B cell (primary cell): ENCODE results near the gene DYNLL2. TPM values are rescaled to one million over a fixed set of nuclear protein-coding genes. Genes with fewer than 3 reads are reported as not detected.

Source experiments
- ATAC-seq: fragments of 200-7000 bp; cut with Tn5 transposase; one replicate; pipeline ENCODE4 v1.10.0; 2021; ENCODE audit warnings: low read depth, mild to moderate bottlenecking, moderate number of reproducible peaks, moderate library complexity
- CTCF ChIA-PET: fragments of 350-600 bp; sonication (Branson Sonifier 250); formaldehyde crosslinking; loops from one replicate; lab custom pipeline; 2021; ENCODE audit warnings: antibody characterized with exemption, inconsistent platforms; lab: Charles Lee
- POLR2A ChIA-PET: fragments of 350-600 bp; sonication (Branson Sonifier 250); formaldehyde crosslinking; loops from one replicate; lab custom pipeline; 2021; ENCODE audit warnings: antibody characterized with exemption; lab: Charles Lee
- DNase-seq: peaks from one replicate; pipeline ENCODE4 v3.0.0; 2013
- H2AFZ ChIP-seq: 2 replicates; pipeline ENCODE4 v1.6.1; 2012; ENCODE audit warnings: mild to moderate bottlenecking, low read depth, low read length; ENCODE audit not compliant: insufficient read depth, poor library complexity, severe bottlenecking
- H3K27ac ChIP-seq, 2 donors: 1 replicate in 1 of 2; 2 replicates in 1 of 2; pipeline ENCODE4 v1.5.1; 2012 to 2013; ENCODE audit warnings: low read length in 2 of 2, mild to moderate bottlenecking in 2 of 2, moderate library complexity in 1 of 2
- H3K27me3 ChIP-seq, 4 experiments: fragments of 200-600 bp in 1 of 4; sonication (generic) in 1 of 4; replicated peaks in 1 of 4; 1 replicate in 2 of 4; 2 replicates in 2 of 4; pipeline versions ENCODE4 v1.6.1 to v1.7.0; 2013 to 2016; ENCODE audit warnings: low read length in 3 of 4, mild to moderate bottlenecking in 2 of 4, mixed read lengths in 1 of 4, moderate library complexity in 1 of 4; ENCODE audit not compliant: insufficient read depth in 4 of 4, control insufficient read depth in 3 of 4; ENCODE audit errors: control extremely low read depth in 1 of 4
- H3K36me3 ChIP-seq, 2 experiments: replicated peaks in 1 of 2; 1 replicate in 1 of 2; 2 replicates in 1 of 2; pipeline versions ENCODE4 v1.6.1 to v1.7.1; 2013; ENCODE audit warnings: low read length in 1 of 2; ENCODE audit not compliant: insufficient read depth in 2 of 2, control insufficient read depth in 1 of 2; ENCODE audit errors: control extremely low read depth in 1 of 2, extremely low read depth in 1 of 2
- H3K4me1 ChIP-seq, 2 donors: fragments of 200-600 bp in 1 of 2; sonication (generic) in 1 of 2; 1 replicate in 1 of 2; 2 replicates in 1 of 2; pipeline versions ENCODE4 v1.5.1 to v1.6.1; 2013 to 2017; ENCODE audit warnings: low read length in 2 of 2; ENCODE audit not compliant: control insufficient read depth in 2 of 2, insufficient read depth in 2 of 2
- H3K4me2 ChIP-seq: replicated peaks from 2 replicates; pipeline ENCODE3; 2012; ENCODE audit warnings: mild to moderate bottlenecking, low read depth, low read length; ENCODE audit not compliant: poor library complexity, severe bottlenecking
- H3K4me3 ChIP-seq, 5 experiments: fragments of 200-600 bp in 1 of 5; sonication (generic) in 1 of 5; 1 replicate in 3 of 5; 2 replicates in 2 of 5; pipeline versions ENCODE4 v1.5.1 to v1.7.0; 2011 to 2016; ENCODE audit warnings: low read length in 4 of 5, mild to moderate bottlenecking in 4 of 5, low read depth in 2 of 5, control low read depth in 1 of 5, moderate library complexity in 1 of 5; ENCODE audit not compliant: insufficient read depth in 1 of 5; ENCODE audit errors: control extremely low read depth in 1 of 5, extremely low read depth in 1 of 5
- H3K79me2 ChIP-seq: fragments of 200-600 bp; sonication (generic); one replicate; pipeline ENCODE4 v1.6.0; 2016; ENCODE audit warnings: low read length; ENCODE audit not compliant: control insufficient read depth, insufficient read depth
- H3K9ac ChIP-seq: fragments of 200-600 bp; sonication (generic); 2 replicates; pipeline ENCODE4 v1.6.1; 2017; ENCODE audit warnings: mild to moderate bottlenecking, low read length, moderate library complexity
- H3K9me3 ChIP-seq, 3 donors: one replicate each; pipeline versions ENCODE4 v1.6.1 to v1.7.1; 2013; ENCODE audit warnings: low read length in 2 of 3; ENCODE audit not compliant: control insufficient read depth in 2 of 3, insufficient read depth in 1 of 3; ENCODE audit errors: control extremely low read depth in 1 of 3
- H4K20me1 ChIP-seq: 2 replicates; pipeline ENCODE4 v1.6.0; 2012; ENCODE audit warnings: mild to moderate bottlenecking, low read length; ENCODE audit not compliant: insufficient read depth, control insufficient read depth, poor library complexity, severe bottlenecking
- H3K27ac Mint-ChIP-seq: one replicate; pipeline ENCODE4 v1.8.0; 2021; ENCODE audit warnings: mixed read lengths
- H3K27me3 Mint-ChIP-seq: one replicate; pipeline ENCODE4 v1.8.0; 2021; ENCODE audit warnings: mixed read lengths
- H3K4me1 Mint-ChIP-seq: one replicate; pipeline ENCODE4 v1.8.0; 2021; ENCODE audit warnings: mixed read lengths
- H3K4me3 Mint-ChIP-seq: one replicate; pipeline ENCODE4 v1.8.0; 2021; ENCODE audit warnings: mixed read lengths
- H3K9me3 Mint-ChIP-seq: one replicate; pipeline ENCODE4 v1.8.0; 2022; ENCODE audit warnings: mixed read lengths; ENCODE audit not compliant: insufficient read depth
- CTCF ChIP-seq: fragments of 200-600 bp; IDR thresholded peaks from one replicate; pipeline ENCODE4 v1.8.0; 2022; ENCODE audit warnings: antibody characterized with exemption, mild to moderate bottlenecking
- EZH2 ChIP-seq: IDR thresholded peaks from 2 replicates; pipeline ENCODE4 v1.6.1; 2012; ENCODE audit warnings: borderline replicate concordance, low read depth, mild to moderate bottlenecking, moderate library complexity, low read length; ENCODE audit not compliant: insufficient read depth, poor library complexity, severe bottlenecking
- WGBS: methylation state at CpG from one replicate; pipeline ENCODE4 v1.1.5; 2013; ENCODE audit warnings: missing lambda C conversion rate; ENCODE audit not compliant: insufficient coverage; 5-methylcytosine and 5-hydroxymethylcytosine counted together
- intact Hi-C: fragments of 100-400 bp; cut with micrococcal nuclease; formaldehyde crosslinking; loops from one replicate; pipeline ENCODE4 v1.10.0; 2022
- polyA plus RNA-seq: library from polyadenylated mRNA; depleted of rRNA; stranded (reverse); fragments of >200 nt; gene quantifications from 2 replicates; pipeline ENCODE4 v1.2.3, GENCODE V29; 2012
- total RNA-seq, 2 donors: library from RNA; stranded (reverse); fragments of 120-200 nt in 1 of 2; gene quantifications; 1 replicate in 1 of 2; 2 replicates in 1 of 2; pipeline versions ENCODE4 v1.2.3 to v1.2.4, GENCODE V29; 2013 to 2022

DYNLL2 gene
- total and polyA plus RNA-seq, 2 donors (not counting 1 experiment from before 2014, with no cell fraction given), result 10.1 to 25.2 TPM

DNA sequence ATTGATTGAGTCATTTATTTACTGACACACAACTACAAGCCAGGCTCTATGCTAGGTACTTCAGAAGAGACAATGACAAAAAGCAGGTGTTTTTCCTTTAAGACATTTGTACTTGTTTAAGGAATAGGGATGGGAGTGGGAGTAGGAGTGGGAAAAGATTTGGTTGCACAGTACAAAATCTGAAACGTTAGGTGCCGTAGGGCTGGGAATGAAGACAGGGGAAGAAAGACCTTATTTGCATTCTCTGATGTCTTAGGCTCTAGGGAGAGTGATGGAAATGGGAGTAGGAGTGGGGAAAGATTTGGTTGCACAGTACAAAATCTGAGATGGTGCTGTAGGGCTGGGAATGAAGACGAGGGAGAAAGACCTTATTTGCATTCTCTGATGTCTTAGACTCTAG, 36.3 kb downstream of the DYNLL2 start:
- H3K27ac ChIP-seq, result no peak overlapping the region
- 78% methylated on average over 3 of the region's 3 CpGs for WGBS
- no peak overlapping the region for H3K9ac ChIP-seq
- peaks cover 0 to 27% (median 12%) of the 10 kb centered on the region in 4 experiments for H3K27me3 ChIP-seq
- H3K4me1 ChIP-seq, result no peaks in the 10 kb centered on the region
- Mint-ChIP-seq H3K27me3 (peaks cover 52% of the 10 kb centered on the region), H3K9me3 (no peaks in the 10 kb centered on the region), H3K4me1 (no peaks in the 10 kb centered on the region), H3K4me3 (no peak overlapping the region), H3K27ac (no peak overlapping the region)
- no peaks in the 10 kb centered on the region for H3K9me3 ChIP-seq
- CTCF ChIA-PET, result no interaction called here
- no peaks in the 10 kb centered on the region for H4K20me1 ChIP-seq
- no peak for DNase-seq
- H2AFZ ChIP-seq, result no peak overlapping the region
- no peak overlapping the region for H3K4me3 ChIP-seq
- ATAC-seq, result no peak
- POLR2A ChIA-PET, result no interaction called here
- intact Hi-C loops, result no loop called here
- no peaks in the 10 kb centered on the region for H3K36me3 ChIP-seq
- TF ChIP-seq EZH2, result no peak
- no peak for TF ChIP-seq CTCF
- no peak overlapping the region for H3K4me2 ChIP-seq
- H3K79me2 ChIP-seq, result no peaks in the 10 kb centered on the region

GRCh38 chr17:58120195-58120822, 37.1 kb downstream of the DYNLL2 start:
- Histone ChIP-seq H3K27ac (no peak overlapping the region), H2AFZ (no peak overlapping the region), H3K4me3 (no peak overlapping the region), H3K4me2 (no peak overlapping the region), H4K20me1 (no peaks in the 10 kb centered on the region), H3K36me3 (no peaks in the 10 kb centered on the region), H3K27me3 (peaks cover 0 to 27% (median 9%) of the 10 kb centered on the region in 4 experiments), H3K79me2 (no peaks in the 10 kb centered on the region), H3K9ac (no peak overlapping the region), H3K9me3 (no peaks in the 10 kb centered on the region), H3K4me1 (no peaks in the 10 kb centered on the region)
- CTCF ChIA-PET, result no interaction called here
- Mint-ChIP-seq H3K27me3 (peaks cover 45% of the 10 kb centered on the region), H3K27ac (no peak overlapping the region), H3K4me3 (no peak overlapping the region), H3K4me1 (no peaks in the 10 kb centered on the region), H3K9me3 (no peaks in the 10 kb centered on the region)
- intact Hi-C loops, result no loop called here
- POLR2A ChIA-PET, result no interaction called here
- DNase-seq (peak; percentile 55), ATAC-seq (peak; percentile 17)
- WGBS, result 25% methylated on average over 3 of the region's 7 CpGs
- no peak for TF ChIP-seq CTCF
- no peak for TF ChIP-seq EZH2
